Right atrium auricular region (tissue), 2 donors: ENCODE data around the gene CDK18. TPM values are rescaled to one million over a fixed set of nuclear protein-coding genes. Genes with fewer than 3 reads are reported as not detected.

Experiments used
- DNase-seq: peaks from one replicate; pipeline ENCODE4 v3.0.0-alpha.2; 2019; ENCODE audit warnings: low spot score
- H3K27ac ChIP-seq, 2 donors: fragments of 200-600 bp; sonication (generic); 1 replicate in 1 of 2; 2 replicates in 1 of 2; pipeline ENCODE4 v1.5.1; 2016 to 2019
- H3K27me3 ChIP-seq, 2 donors: fragments of 200-600 bp; sonication (generic); one replicate each; pipeline versions ENCODE4 v1.5.1 to v1.6.0; 2017 to 2019
- H3K36me3 ChIP-seq: fragments of 200-600 bp; sonication (generic); one replicate; pipeline ENCODE4 v1.5.1; 2016
- H3K4me1 ChIP-seq, 2 donors: fragments of 200-600 bp; sonication (generic); one replicate each; pipeline versions ENCODE4 v1.5.1 to v1.6.0; 2017 to 2019
- H3K4me3 ChIP-seq, 2 donors: fragments of 200-600 bp; sonication (generic); 1 replicate in 1 of 2; 2 replicates in 1 of 2; pipeline ENCODE4 v1.5.1; 2017 to 2019; ENCODE audit warnings: mild to moderate bottlenecking in 1 of 2, moderate library complexity in 1 of 2
- H3K9me3 ChIP-seq, 2 donors: fragments of 200-600 bp; sonication (generic); one replicate each; pipeline ENCODE4 v1.5.1; 2019
- CTCF ChIP-seq, 2 donors: fragments of 200-600 bp; sonication (generic); IDR thresholded peaks; one replicate each; pipeline ENCODE4 v1.5.1; 2019; ENCODE audit warnings: antibody characterized with exemption in 2 of 2
- total RNA-seq, 2 donors: library from RNA; depleted of rRNA; stranded (reverse); fragments of >200 nt; gene quantifications; one replicate each; pipeline ENCODE4 v1.1.0, GENCODE V29; 2016

The CDK18 gene
- total RNA-seq, 2 donors from 2014 or later: 85.6 to 116 TPM

- H3K4me3 ChIP-seq: no peak overlapping the region
- no peak for TF ChIP-seq CTCF (IDR thresholded peaks at IDR 0.05)
- H3K4me1 ChIP-seq: peaks cover 0 to 9% of the 10 kb centered on the region in 2 donors
- DNase-seq: no peak
- H3K27me3 ChIP-seq: peaks cover 5 to 9% of the 10 kb centered on the region in 2 donors
- no peaks in the 10 kb centered on the region for H3K36me3 ChIP-seq
- H3K27ac ChIP-seq: no peak overlapping the region
- no peaks in the 10 kb centered on the region for H3K9me3 ChIP-seq
Measured at GRCh38 chr1:205571747-205572146, 67.3 kb downstream of the CDK18 start.

- no peak overlapping the region for H3K4me3 ChIP-seq
- H3K27me3 ChIP-seq: peaks cover 5 to 9% of the 10 kb centered on the region in 2 donors
- no peaks in the 10 kb centered on the region for H3K36me3 ChIP-seq
- H3K4me1 ChIP-seq: peaks cover 0 to 9% of the 10 kb centered on the region in 2 donors
- H3K9me3 ChIP-seq: no peaks in the 10 kb centered on the region
- no peak for DNase-seq
- TF ChIP-seq CTCF (IDR thresholded peaks at IDR 0.05): no peak
- H3K27ac ChIP-seq: no peak overlapping the region
Measured at GRCh38 chr1:205572421-205572820, 68.0 kb downstream of the CDK18 start.

GRCh38 chr1:205575294-205575885 lies 70.9 kb downstream of the CDK18 start:
- Histone ChIP-seq H3K4me1 (no peaks in the 10 kb centered on the region), H3K27ac (no peak overlapping the region), H3K36me3 (no peaks in the 10 kb centered on the region), H3K27me3 (no peaks in the 10 kb centered on the region), H3K4me3 (no peak overlapping the region), H3K9me3 (no peaks in the 10 kb centered on the region)
- DNase-seq: no peak
- TF ChIP-seq CTCF (IDR thresholded peaks at IDR 0.05): no peak

- no peak overlapping the region for H3K4me3 ChIP-seq
- H3K27ac ChIP-seq: no peak overlapping the region
- no peak for DNase-seq
- H3K4me1 ChIP-seq: no peaks in the 10 kb centered on the region
- no peaks in the 10 kb centered on the region for H3K27me3 ChIP-seq
- H3K9me3 ChIP-seq: no peaks in the 10 kb centered on the region
- no peaks in the 10 kb centered on the region for H3K36me3 ChIP-seq
- TF ChIP-seq CTCF (IDR thresholded peaks at IDR 0.05): no peak
Measured at GRCh38 chr1:205576011-205576410, 71.5 kb downstream of the CDK18 start.

- no peak for TF ChIP-seq CTCF (IDR thresholded peaks at IDR 0.05)
- Histone ChIP-seq H3K9me3 (no peaks in the 10 kb centered on the region), H3K27me3 (no peaks in the 10 kb centered on the region), H3K4me3 (no peak overlapping the region), H3K4me1 (no peaks in the 10 kb centered on the region), H3K36me3 (no peaks in the 10 kb centered on the region), H3K27ac (no peak overlapping the region)
- no peak for DNase-seq
Measured at GRCh38 chr1:205576805-205577761, 72.6 kb downstream of the CDK18 start.
